Neural cell (in vitro differentiated cells): ENCODE data around the gene FGF21. TPM values are rescaled to one million over a fixed set of nuclear protein-coding genes. Genes with fewer than 3 reads are reported as not detected.

Source experiments
- H2AFZ ChIP-seq: fragments of 200-600, 300-800 bp; sonication (generic), shearing (Covaris generic); 2 replicates; pipeline ENCODE4 v1.6.0; 2014; ENCODE audit warnings: low read depth, mild to moderate bottlenecking, antibody characterized with exemption, low read length, moderate library complexity
- H3F3A ChIP-seq: fragments of 200-600 bp; shearing (Covaris generic); 2 replicates; pipeline ENCODE4 v1.6.1; 2016; ENCODE audit warnings: mild to moderate bottlenecking, moderate library complexity, mixed read lengths, antibody characterized with exemption, low read length; ENCODE audit not compliant: insufficient read depth, poor library complexity, severe bottlenecking
- H3K27ac ChIP-seq: fragments of 200-600, 300-800 bp; sonication (generic), shearing (Covaris generic); 2 replicates; pipeline ENCODE4 v1.5.1; 2014; ENCODE audit warnings: mild to moderate bottlenecking, low read length, moderate library complexity
- H3K27me3 ChIP-seq: fragments of 300-800, 200-600 bp; sonication (generic), shearing (Covaris generic); 2 replicates; pipeline ENCODE4 v1.6.0; 2014; ENCODE audit warnings: mild to moderate bottlenecking, low read depth, low read length, moderate library complexity; ENCODE audit not compliant: insufficient read depth
- H3K36me3 ChIP-seq: fragments of 300-800, 200-600 bp; sonication (generic), shearing (Covaris generic); 2 replicates; pipeline ENCODE4 v1.5.1; 2014; ENCODE audit warnings: mild to moderate bottlenecking, antibody characterized with exemption, low read length, moderate library complexity; ENCODE audit not compliant: insufficient read depth
- H3K4me2 ChIP-seq: fragments of 300-800, 200-600 bp; sonication (generic), shearing (Covaris generic); 2 replicates; pipeline ENCODE4 v1.6.0; 2014; ENCODE audit warnings: mild to moderate bottlenecking, low read length
- H3K4me3 ChIP-seq: fragments of 300-800, 200-600 bp; sonication (generic), shearing (Covaris generic); 2 replicates; pipeline ENCODE4 v1.5.1; 2014; ENCODE audit warnings: mild to moderate bottlenecking, low read length, moderate library complexity
- H3K79me2 ChIP-seq: fragments of 200-600 bp; shearing (Covaris generic); replicated peaks from 2 replicates; pipeline ENCODE4 v1.6.0; 2014; ENCODE audit warnings: mild to moderate bottlenecking, low read length, moderate library complexity; ENCODE audit not compliant: insufficient read depth
- H3K9ac ChIP-seq: fragments of 300-800, 200-600 bp; sonication (generic), shearing (Covaris generic); 2 replicates; pipeline ENCODE4 v1.6.1; 2016; ENCODE audit warnings: mild to moderate bottlenecking, low read length, mixed read lengths
- H3K9me2 ChIP-seq: fragments of 200-600 bp; shearing (Covaris generic); 2 replicates; pipeline ENCODE4 v1.6.1; 2016; ENCODE audit warnings: mild to moderate bottlenecking, low read length, mixed read lengths; ENCODE audit not compliant: insufficient read depth
- H3K9me3 ChIP-seq: fragments of 200-600, 300-800 bp; sonication (generic), shearing (Covaris generic); 2 replicates; pipeline ENCODE4 v1.6.1; 2016; ENCODE audit warnings: mild to moderate bottlenecking, mixed run types, low read length, moderate library complexity, mixed read lengths
- H4K20me1 ChIP-seq: fragments of 200-600 bp; shearing (Covaris generic); 2 replicates; pipeline ENCODE4 v1.6.1; 2016; ENCODE audit warnings: mild to moderate bottlenecking, mixed run types; ENCODE audit not compliant: insufficient read depth
- EP300 ChIP-seq: fragments of 450-650 bp; conservative IDR thresholded peaks from 2 replicates; pipeline ENCODE4 v1.6.1; 2014; ENCODE audit warnings: antibody characterized with exemption, mild to moderate bottlenecking, moderate library complexity; ENCODE audit not compliant: poor library complexity, severe bottlenecking
- EZH2 ChIP-seq: fragments of 200-600, 300-800 bp; shearing (Covaris generic), sonication (generic); IDR thresholded peaks from 2 replicates; pipeline ENCODE4 v1.6.1; 2014; ENCODE audit warnings: antibody characterized with exemption, low read length, borderline replicate concordance, mild to moderate bottlenecking; ENCODE audit not compliant: insufficient read depth, poor library complexity, severe bottlenecking
- MXI1 ChIP-seq: fragments of 450-650 bp; conservative IDR thresholded peaks from 2 replicates; pipeline ENCODE4 v1.6.1; 2014; ENCODE audit warnings: antibody characterized with exemption, mild to moderate bottlenecking; ENCODE audit not compliant: poor library complexity, severe bottlenecking
- POLR2AphosphoS5 ChIP-seq: IDR thresholded peaks from 2 replicates; pipeline ENCODE4 v1.6.1; 2012
- RAD21 ChIP-seq: fragments of 450-650 bp; conservative IDR thresholded peaks from 2 replicates; pipeline ENCODE4 v1.6.1; 2014; ENCODE audit warnings: antibody characterized with exemption, mild to moderate bottlenecking, moderate library complexity
- SMC3 ChIP-seq: fragments of 450-650 bp; conservative IDR thresholded peaks from 2 replicates; pipeline ENCODE4 v1.6.1; 2014; ENCODE audit warnings: antibody characterized with exemption, mild to moderate bottlenecking, moderate library complexity; ENCODE audit not compliant: poor library complexity
- TAF1 ChIP-seq: IDR thresholded peaks from 2 replicates; pipeline ENCODE4 v1.6.1; 2012; ENCODE audit warnings: low read depth
- polyA minus RNA-seq: library from RNA; depleted of rRNA, polyadenylated mRNA; stranded (reverse); fragments of >200 nt; gene quantifications from 2 replicates; pipeline ENCODE4 v1.2.3, GENCODE V29; 2014
- polyA plus RNA-seq: library from polyadenylated mRNA; depleted of rRNA; stranded (reverse); fragments of >200 nt; gene quantifications from 2 replicates; pipeline ENCODE4 v1.2.3, GENCODE V29; 2014
- TF ChIP-seq, protein P1 (sequence below): IDR thresholded peaks from 2 replicates; pipeline ENCODE4 v1.6.1; 2012; ENCODE audit warnings: borderline replicate concordance
- TF ChIP-seq, protein P2 (sequence below): fragments of 450-650 bp; IDR thresholded peaks from 2 replicates; pipeline ENCODE4 v1.5.1; 2014; ENCODE audit warnings: antibody characterized with exemption, mild to moderate bottlenecking, moderate library complexity; ENCODE audit not compliant: poor library complexity, severe bottlenecking

Gene FGF21, protein sequence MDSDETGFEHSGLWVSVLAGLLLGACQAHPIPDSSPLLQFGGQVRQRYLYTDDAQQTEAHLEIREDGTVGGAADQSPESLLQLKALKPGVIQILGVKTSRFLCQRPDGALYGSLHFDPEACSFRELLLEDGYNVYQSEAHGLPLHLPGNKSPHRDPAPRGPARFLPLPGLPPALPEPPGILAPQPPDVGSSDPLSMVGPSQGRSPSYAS
- not detected in 2 replicates for polyA plus RNA-seq
- not detected in 2 replicates for polyA minus RNA-seq

DNA sequence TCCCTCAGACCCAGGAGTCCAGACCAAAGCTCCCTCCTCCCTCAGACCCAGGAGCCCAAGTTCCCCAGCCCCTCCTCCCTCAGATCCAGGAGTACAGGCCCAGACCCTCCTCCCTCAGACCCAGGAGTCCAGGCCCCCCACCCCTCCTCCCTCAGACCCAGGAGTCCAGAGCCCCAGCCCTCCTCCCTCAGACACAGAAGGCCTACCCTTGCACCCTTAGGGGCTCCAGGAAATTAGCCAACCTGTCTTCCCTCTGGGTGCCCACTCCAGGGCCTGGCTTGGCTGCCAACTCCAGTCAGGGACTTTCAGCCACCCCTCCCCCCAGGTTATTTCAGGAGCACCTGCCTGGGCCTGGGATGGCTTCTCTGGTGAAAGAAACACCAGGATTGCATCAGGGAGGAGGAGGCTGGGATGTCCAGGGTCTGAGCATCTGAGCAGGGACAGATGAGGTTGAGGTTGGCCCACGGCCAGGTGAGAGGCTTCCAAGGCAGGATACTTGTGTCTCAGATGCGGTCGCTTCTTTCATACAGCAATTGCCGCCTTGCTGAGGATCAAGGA lies at the start of gene FGF21:
FGF21 (plus strand) TSS at position 441 of the 558 bp plus-strand sequence. CDS start 713 bp downstream, outside the sequence.
- Histone ChIP-seq H3K27me3 (peaks cover 25% of the 10 kb centered on the region), H3K4me3 (no peak within 1 kb of the TSS), H3K4me2 (no peak within 1 kb of the TSS), H3K79me2 (no peaks in the 10 kb centered on the region), H3K36me3 (no peaks in the 10 kb centered on the region), H3K9me2 (no peaks in the 10 kb centered on the region), H3K9ac (no peak within 1 kb of the TSS), H3F3A (no peaks in the 10 kb centered on the region), H3K27ac (no peak within 1 kb of the TSS), H4K20me1 (no peaks in the 10 kb centered on the region), H3K9me3 (no peaks in the 10 kb centered on the region), H2AFZ (no peak within 1 kb of the TSS)
- no peak for TF ChIP-seq EP300
- no peak for TF ChIP-seq TAF1
- TF ChIP-seq MXI1, result no peak
- TF ChIP-seq RAD21, result no peak
- TF ChIP-seq SMC3, result no peak
- TF ChIP-seq, protein P1, sequence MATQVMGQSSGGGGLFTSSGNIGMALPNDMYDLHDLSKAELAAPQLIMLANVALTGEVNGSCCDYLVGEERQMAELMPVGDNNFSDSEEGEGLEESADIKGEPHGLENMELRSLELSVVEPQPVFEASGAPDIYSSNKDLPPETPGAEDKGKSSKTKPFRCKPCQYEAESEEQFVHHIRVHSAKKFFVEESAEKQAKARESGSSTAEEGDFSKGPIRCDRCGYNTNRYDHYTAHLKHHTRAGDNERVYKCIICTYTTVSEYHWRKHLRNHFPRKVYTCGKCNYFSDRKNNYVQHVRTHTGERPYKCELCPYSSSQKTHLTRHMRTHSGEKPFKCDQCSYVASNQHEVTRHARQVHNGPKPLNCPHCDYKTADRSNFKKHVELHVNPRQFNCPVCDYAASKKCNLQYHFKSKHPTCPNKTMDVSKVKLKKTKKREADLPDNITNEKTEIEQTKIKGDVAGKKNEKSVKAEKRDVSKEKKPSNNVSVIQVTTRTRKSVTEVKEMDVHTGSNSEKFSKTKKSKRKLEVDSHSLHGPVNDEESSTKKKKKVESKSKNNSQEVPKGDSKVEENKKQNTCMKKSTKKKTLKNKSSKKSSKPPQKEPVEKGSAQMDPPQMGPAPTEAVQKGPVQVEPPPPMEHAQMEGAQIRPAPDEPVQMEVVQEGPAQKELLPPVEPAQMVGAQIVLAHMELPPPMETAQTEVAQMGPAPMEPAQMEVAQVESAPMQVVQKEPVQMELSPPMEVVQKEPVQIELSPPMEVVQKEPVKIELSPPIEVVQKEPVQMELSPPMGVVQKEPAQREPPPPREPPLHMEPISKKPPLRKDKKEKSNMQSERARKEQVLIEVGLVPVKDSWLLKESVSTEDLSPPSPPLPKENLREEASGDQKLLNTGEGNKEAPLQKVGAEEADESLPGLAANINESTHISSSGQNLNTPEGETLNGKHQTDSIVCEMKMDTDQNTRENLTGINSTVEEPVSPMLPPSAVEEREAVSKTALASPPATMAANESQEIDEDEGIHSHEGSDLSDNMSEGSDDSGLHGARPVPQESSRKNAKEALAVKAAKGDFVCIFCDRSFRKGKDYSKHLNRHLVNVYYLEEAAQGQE, result no peak
- TF ChIP-seq POLR2AphosphoS5, result no peak
- TF ChIP-seq, protein P2, sequence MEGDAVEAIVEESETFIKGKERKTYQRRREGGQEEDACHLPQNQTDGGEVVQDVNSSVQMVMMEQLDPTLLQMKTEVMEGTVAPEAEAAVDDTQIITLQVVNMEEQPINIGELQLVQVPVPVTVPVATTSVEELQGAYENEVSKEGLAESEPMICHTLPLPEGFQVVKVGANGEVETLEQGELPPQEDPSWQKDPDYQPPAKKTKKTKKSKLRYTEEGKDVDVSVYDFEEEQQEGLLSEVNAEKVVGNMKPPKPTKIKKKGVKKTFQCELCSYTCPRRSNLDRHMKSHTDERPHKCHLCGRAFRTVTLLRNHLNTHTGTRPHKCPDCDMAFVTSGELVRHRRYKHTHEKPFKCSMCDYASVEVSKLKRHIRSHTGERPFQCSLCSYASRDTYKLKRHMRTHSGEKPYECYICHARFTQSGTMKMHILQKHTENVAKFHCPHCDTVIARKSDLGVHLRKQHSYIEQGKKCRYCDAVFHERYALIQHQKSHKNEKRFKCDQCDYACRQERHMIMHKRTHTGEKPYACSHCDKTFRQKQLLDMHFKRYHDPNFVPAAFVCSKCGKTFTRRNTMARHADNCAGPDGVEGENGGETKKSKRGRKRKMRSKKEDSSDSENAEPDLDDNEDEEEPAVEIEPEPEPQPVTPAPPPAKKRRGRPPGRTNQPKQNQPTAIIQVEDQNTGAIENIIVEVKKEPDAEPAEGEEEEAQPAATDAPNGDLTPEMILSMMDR, result no peak
- no peak for TF ChIP-seq EZH2

DNA sequence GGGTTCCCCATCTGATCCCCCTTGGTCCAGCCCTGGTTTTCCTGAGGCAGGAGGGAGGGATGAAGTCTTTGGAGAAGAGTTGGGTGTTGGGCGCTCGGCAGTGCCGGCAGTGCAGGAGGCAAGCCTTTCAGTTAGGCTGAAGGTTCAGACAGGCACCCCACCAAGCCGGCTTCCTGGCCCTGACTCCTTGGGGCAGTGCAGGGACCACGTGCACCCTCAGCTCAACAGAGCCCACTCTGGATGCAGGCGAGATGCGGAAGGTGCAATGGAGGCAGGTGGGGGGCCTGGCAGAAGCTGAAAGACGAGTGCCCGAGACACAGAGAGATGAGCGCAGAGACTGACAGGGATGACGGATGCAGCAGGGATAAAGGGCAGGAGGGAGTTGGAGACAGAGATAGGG lies 46.9 kb upstream of the FGF21 start:
- Histone ChIP-seq H2AFZ (no peak overlapping the region), H3F3A (no peaks in the 10 kb centered on the region), H3K9ac (no peak overlapping the region), H4K20me1 (no peaks in the 10 kb centered on the region), H3K9me3 (no peaks in the 10 kb centered on the region), H3K9me2 (no peaks in the 10 kb centered on the region), H3K4me2 (no peak overlapping the region), H3K27me3 (no peaks in the 10 kb centered on the region), H3K27ac (no peak overlapping the region), H3K36me3 (no peaks in the 10 kb centered on the region), H3K4me3 (no peak overlapping the region), H3K79me2 (no peaks in the 10 kb centered on the region)
- TF ChIP-seq RAD21 (no peak), EP300 (no peak), TAF1 (no peak), POLR2AphosphoS5 (no peak), EZH2 (no peak), MXI1 (no peak), SMC3 (no peak)
- TF ChIP-seq, protein P2, result no peak
- TF ChIP-seq, protein P1, result no peak
